Keratinocyte (primary cell): ENCODE measurements around the gene RPL29. TPM values are rescaled to one million over a fixed set of nuclear protein-coding genes. Genes with fewer than 3 reads are reported as not detected.

Experiments used
- DNase-seq: peaks from one replicate; pipeline ENCODE4 v3.0.0-alpha.2; 2011; ENCODE audit warnings: low read depth, missing footprints, low spot score
- FAIRE-seq: peaks from 2 replicates; lab custom pipeline; 2011; peaks lifted over from hg19 to GRCh38; lab: Jason Lieb, UNC
- H2AFZ ChIP-seq: 2 replicates; pipeline ENCODE4 v1.6.0; 2012; ENCODE audit warnings: low read length, control low read depth, inconsistent platforms; ENCODE audit not compliant: control insufficient read depth
- H3K27ac ChIP-seq: 2 replicates; pipeline ENCODE4 v1.5.1; 2011; ENCODE audit warnings: low read length; ENCODE audit not compliant: control insufficient read depth, insufficient read depth
- H3K27me3 ChIP-seq: 3 replicates; pipeline ENCODE4 v1.6.0; 2011; ENCODE audit warnings: low read length; ENCODE audit not compliant: control insufficient read depth, insufficient read depth; ENCODE audit errors: extremely low read depth
- H3K36me3 ChIP-seq, 2 experiments: 2 replicates in 1 of 2; 3 replicates in 1 of 2; pipeline ENCODE4 v1.5.1; 2011; ENCODE audit warnings: low read length in 2 of 2, mild to moderate bottlenecking in 1 of 2; ENCODE audit not compliant: control insufficient read depth in 2 of 2, insufficient read depth in 2 of 2; ENCODE audit errors: extremely low read depth in 1 of 2
- H3K4me1 ChIP-seq: 3 replicates; pipeline ENCODE4 v1.5.1; 2011; ENCODE audit warnings: low read length; ENCODE audit not compliant: control insufficient read depth, insufficient read depth; ENCODE audit errors: extremely low read depth
- H3K4me2 ChIP-seq: 3 replicates; pipeline ENCODE4 v1.6.0; 2011; ENCODE audit warnings: low read depth, low read length; ENCODE audit not compliant: control insufficient read depth, insufficient read depth; ENCODE audit errors: extremely low read depth
- H3K4me3 ChIP-seq, 3 experiments: fragments of 200-600 bp in 1 of 3; sonication (generic) in 1 of 3; 2 replicates in 2 of 3; 3 replicates in 1 of 3; pipeline ENCODE4 v1.5.1; 2011 to 2016; ENCODE audit warnings: low read length in 3 of 3, mild to moderate bottlenecking in 3 of 3, control low read depth in 2 of 3, inconsistent platforms in 1 of 3, low read depth in 1 of 3, mixed read lengths in 1 of 3, mixed run types in 1 of 3, moderate library complexity in 1 of 3; ENCODE audit not compliant: control insufficient read depth in 2 of 3, insufficient read depth in 2 of 3; ENCODE audit errors: extremely low read depth in 1 of 3
- H3K79me2 ChIP-seq: 2 replicates; pipeline ENCODE4 v1.6.0; 2012; ENCODE audit warnings: low read length; ENCODE audit not compliant: control insufficient read depth, insufficient read depth
- H3K9ac ChIP-seq: 3 replicates; pipeline ENCODE4 v1.6.0; 2011; ENCODE audit warnings: low read length; ENCODE audit not compliant: control insufficient read depth, insufficient read depth; ENCODE audit errors: extremely low read depth
- H3K9me1 ChIP-seq: 3 replicates; pipeline ENCODE4 v1.6.0; 2011; ENCODE audit warnings: low read length; ENCODE audit not compliant: control insufficient read depth, insufficient read depth; ENCODE audit errors: extremely low read depth
- H3K9me3 ChIP-seq: 2 replicates; pipeline ENCODE4 v1.5.1; 2012; ENCODE audit warnings: low read depth, low read length; ENCODE audit not compliant: control insufficient read depth
- H4K20me1 ChIP-seq: 3 replicates; pipeline ENCODE4 v1.6.0; 2011; ENCODE audit warnings: low read length; ENCODE audit not compliant: control insufficient read depth, insufficient read depth; ENCODE audit errors: extremely low read depth
- CTCF ChIP-seq, 3 experiments: IDR thresholded peaks in 1 of 3; conservative IDR thresholded peaks in 1 of 3; optimal IDR thresholded peaks in 1 of 3; 2 replicates in 2 of 3; 3 replicates in 1 of 3; pipeline versions ENCODE3 to v1.5.1; 2011; ENCODE audit warnings: low read length in 3 of 3, mild to moderate bottlenecking in 3 of 3, moderate library complexity in 2 of 3, control low read depth in 1 of 3, inconsistent platforms in 1 of 3; ENCODE audit not compliant: insufficient read depth in 2 of 3; ENCODE audit errors: extremely low read depth in 1 of 3
- EZH2 ChIP-seq: IDR thresholded peaks from one replicate; pipeline ENCODE4 v1.6.1; 2012; ENCODE audit warnings: inconsistent platforms, mild to moderate bottlenecking, low read length, moderate library complexity
- dilution Hi-C: fragments of 300-500 bp; cut with MboI; formaldehyde crosslinking; loops from one replicate; pipeline ENCODE4 v1.7.0; 2020; ENCODE audit warnings: low sequenced_read_pairs; ENCODE audit not compliant: extremely low pct_ligation_motif_present
- polyA plus RNA-seq, 5 experiments: library from polyadenylated mRNA; depleted of rRNA in 3 of 5; stranded (reverse) in 3 of 5; stranded (forward) in 1 of 5; unstranded in 1 of 5; fragments of >200 nt; gene quantifications; 1 replicate in 1 of 5; 2 replicates in 3 of 5; 3 replicates in 1 of 5; pipeline versions ENCODE4 v1.2.1 to v1.2.3, GENCODE V29; 2011 to 2012; ENCODE audit warnings: missing spikeins in 2 of 5, low read depth in 1 of 5, low replicate concordance in 1 of 5

Gene RPL29
- polyA plus RNA-seq, 1 donor (not counting 4 experiments of a cell fraction or from before 2014, with no cell fraction given): 1,648 TPM

GRCh38 chr3:51963951-51964451 is 31.7 kb downstream of the RPL29 start:
- TF ChIP-seq CTCF (optimal IDR thresholded peaks at IDR 0.05 in 1 of 3, IDR thresholded peaks at IDR 0.05 in 1 of 3, conservative IDR thresholded peaks at IDR 0.05 in 1 of 3; ENCODE audit: extremely low read depth in 1 of 3, insufficient read depth in 2 of 3, low read length in 3 of 3): no peak
- no peak for TF ChIP-seq EZH2
- H3K9me1 ChIP-seq: no peaks in the 10 kb centered on the region
- dilution Hi-C loops: no loop called here
- no peak overlapping the region for H3K9ac ChIP-seq
- no peak overlapping the region for H3K27ac ChIP-seq
- no peaks in the 10 kb centered on the region for H3K79me2 ChIP-seq
- FAIRE-seq (no peak), DNase-seq (no peak)
- no peak overlapping the region for H2AFZ ChIP-seq
- H3K27me3 ChIP-seq: no peaks in the 10 kb centered on the region
- no peaks in the 10 kb centered on the region for H4K20me1 ChIP-seq
- no peaks in the 10 kb centered on the region for H3K9me3 ChIP-seq
- peaks cover 0 to 19% of the 10 kb centered on the region in 2 experiments for H3K36me3 ChIP-seq
- H3K4me3 ChIP-seq: no peak overlapping the region
- H3K4me2 ChIP-seq: no peak overlapping the region
- peaks cover 4% of the 10 kb centered on the region for H3K4me1 ChIP-seq

- FAIRE-seq (no peak), DNase-seq (no peak)
- no peaks in the 10 kb centered on the region for H4K20me1 ChIP-seq
- TF ChIP-seq EZH2 (no peak), CTCF (optimal IDR thresholded peaks at IDR 0.05 in 1 of 3, IDR thresholded peaks at IDR 0.05 in 1 of 3, conservative IDR thresholded peaks at IDR 0.05 in 1 of 3; ENCODE audit: extremely low read depth in 1 of 3, insufficient read depth in 2 of 3, low read length in 3 of 3) (no peak)
- no peaks in the 10 kb centered on the region for H3K79me2 ChIP-seq
- H3K4me3 ChIP-seq: no peak overlapping the region
- no peak overlapping the region for H3K9ac ChIP-seq
- H3K36me3 ChIP-seq: peaks cover 0 to 25% of the 10 kb centered on the region in 2 experiments
- H3K4me1 ChIP-seq: peaks cover 2% of the 10 kb centered on the region
- H3K9me1 ChIP-seq: no peaks in the 10 kb centered on the region
- H3K27ac ChIP-seq: no peak overlapping the region
- no peak overlapping the region for H3K4me2 ChIP-seq
- no peak overlapping the region for H2AFZ ChIP-seq
- H3K9me3 ChIP-seq: no peaks in the 10 kb centered on the region
- dilution Hi-C loops: no loop called here
- H3K27me3 ChIP-seq: no peaks in the 10 kb centered on the region
Observed at GRCh38 chr3:51962854-51963530, 32.7 kb downstream of the RPL29 start.
